ENCODE results near the gene KREMEN2.

KREMEN2 gene

DNA sequence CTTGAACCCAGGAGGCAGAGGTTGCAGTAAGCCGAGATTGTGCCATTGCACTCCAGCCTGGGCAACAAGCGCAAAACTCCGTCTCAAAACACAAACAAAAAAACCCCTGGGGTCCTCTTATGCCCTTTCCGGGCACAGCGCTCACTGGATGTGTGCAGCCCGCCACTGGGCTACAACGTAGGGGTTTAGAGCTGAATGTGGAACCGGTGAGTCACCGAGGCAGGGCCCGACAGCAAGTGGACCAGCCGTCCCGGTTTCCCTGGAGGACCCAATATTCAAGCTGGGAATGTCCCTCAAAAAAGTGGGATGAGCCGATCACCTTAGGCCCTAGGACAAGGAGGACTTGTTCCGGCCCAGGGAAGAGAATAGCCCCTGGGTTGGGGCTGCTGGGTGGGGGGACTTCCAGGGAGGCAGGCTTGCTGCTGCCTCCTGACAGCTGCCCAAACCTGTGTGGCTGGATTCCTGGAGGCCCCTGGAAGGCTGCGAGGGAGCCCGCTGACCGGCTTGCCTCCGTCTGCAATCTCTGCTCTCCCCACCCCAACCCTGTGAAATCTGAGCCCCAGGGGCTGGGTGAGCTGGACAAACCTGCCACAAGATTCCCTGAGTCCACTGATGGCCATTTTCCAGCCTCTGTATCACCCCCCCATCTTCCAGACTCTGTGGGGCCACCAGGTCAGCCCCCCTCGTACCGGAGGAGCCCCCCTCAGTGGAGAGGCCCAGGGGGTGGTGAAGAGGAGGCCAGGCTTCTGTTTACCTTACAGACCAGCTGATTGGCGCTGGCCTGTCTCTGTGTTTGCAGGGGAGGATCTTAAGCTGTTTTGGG is 45.7 kb downstream of the KREMEN2 start:
- peaks cover 39% of the 10 kb centered on the region for H3K27me3 ChIP-seq (ENCODE audit: low read depth, low read length)

DNA sequence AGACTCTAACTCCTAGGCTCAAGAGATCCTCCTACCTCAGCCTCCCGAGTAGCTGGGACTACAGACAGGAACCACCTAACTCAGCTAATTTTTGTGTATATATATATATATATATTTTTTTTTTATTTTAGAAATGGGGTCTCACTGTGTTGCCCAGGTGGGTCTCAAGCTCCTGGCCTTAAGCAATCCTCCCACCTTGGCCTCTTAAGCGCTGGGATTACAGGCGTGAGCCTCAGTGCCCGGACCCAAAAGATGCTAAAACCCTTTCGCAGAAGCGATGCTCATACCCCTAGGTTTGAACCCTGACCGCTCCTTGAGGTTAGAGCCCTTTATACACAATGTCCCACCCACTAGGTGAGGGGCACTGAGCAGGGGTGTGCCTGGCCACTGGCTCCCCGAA is 46.4 kb downstream of the KREMEN2 start:
- Histone ChIP-seq H3K4me1 (ENCODE audit: low read length) (no peaks in the 10 kb centered on the region), H3K9me3 (ENCODE audit: insufficient read depth, low read length) (no peaks in the 10 kb centered on the region), H3K27ac (ENCODE audit: low read length) (no peak overlapping the region), H3K79me2 (ENCODE audit: low read length) (no peaks in the 10 kb centered on the region), H3K4me3 (ENCODE audit: low read length) (no peak overlapping the region), H3K9ac (ENCODE audit: low read length) (no peak overlapping the region), H3K36me3 (replicated peaks; ENCODE audit: low read depth, low read length) (no peaks in the 10 kb centered on the region), H3K4me2 (ENCODE audit: low read length) (no peak overlapping the region), H2AFZ (ENCODE audit: low read depth, low read length) (no peak overlapping the region), H3K27me3 (ENCODE audit: low read depth, low read length) (peaks cover 36% of the 10 kb centered on the region), H4K20me1 (ENCODE audit: insufficient read depth, low read length) (no peaks in the 10 kb centered on the region)
- TF ChIP-seq, protein P1, sequence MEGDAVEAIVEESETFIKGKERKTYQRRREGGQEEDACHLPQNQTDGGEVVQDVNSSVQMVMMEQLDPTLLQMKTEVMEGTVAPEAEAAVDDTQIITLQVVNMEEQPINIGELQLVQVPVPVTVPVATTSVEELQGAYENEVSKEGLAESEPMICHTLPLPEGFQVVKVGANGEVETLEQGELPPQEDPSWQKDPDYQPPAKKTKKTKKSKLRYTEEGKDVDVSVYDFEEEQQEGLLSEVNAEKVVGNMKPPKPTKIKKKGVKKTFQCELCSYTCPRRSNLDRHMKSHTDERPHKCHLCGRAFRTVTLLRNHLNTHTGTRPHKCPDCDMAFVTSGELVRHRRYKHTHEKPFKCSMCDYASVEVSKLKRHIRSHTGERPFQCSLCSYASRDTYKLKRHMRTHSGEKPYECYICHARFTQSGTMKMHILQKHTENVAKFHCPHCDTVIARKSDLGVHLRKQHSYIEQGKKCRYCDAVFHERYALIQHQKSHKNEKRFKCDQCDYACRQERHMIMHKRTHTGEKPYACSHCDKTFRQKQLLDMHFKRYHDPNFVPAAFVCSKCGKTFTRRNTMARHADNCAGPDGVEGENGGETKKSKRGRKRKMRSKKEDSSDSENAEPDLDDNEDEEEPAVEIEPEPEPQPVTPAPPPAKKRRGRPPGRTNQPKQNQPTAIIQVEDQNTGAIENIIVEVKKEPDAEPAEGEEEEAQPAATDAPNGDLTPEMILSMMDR (IDR thresholded peaks at IDR 0.05; ENCODE audit: low read depth, low read length) = no peak
- no peak for TF ChIP-seq EZH2phosphoT487 (IDR thresholded peaks at IDR 0.05; ENCODE audit: low read depth)

More for the DNA sequence above, 45.7 kb downstream of the KREMEN2 start:
- no peak overlapping the region for H3K4me2 ChIP-seq (ENCODE audit: low read length)
- no peaks in the 10 kb centered on the region for H3K79me2 ChIP-seq (ENCODE audit: low read length)
- 0 out of 2 replicates have a peak, but pooled peaks cover 3% of the 10 kb centered on the region for H3K4me1 ChIP-seq (ENCODE audit: low read length)
- TF ChIP-seq, protein P1 (IDR thresholded peaks at IDR 0.05; ENCODE audit: low read depth, low read length) = no peak
- no peak for TF ChIP-seq EZH2phosphoT487 (IDR thresholded peaks at IDR 0.05; ENCODE audit: low read depth)
- H3K9me3 ChIP-seq (ENCODE audit: insufficient read depth, low read length) = no peaks in the 10 kb centered on the region
- no peak overlapping the region for H2AFZ ChIP-seq (ENCODE audit: low read depth, low read length)
- no peaks in the 10 kb centered on the region for H4K20me1 ChIP-seq (ENCODE audit: insufficient read depth, low read length)
- no peaks in the 10 kb centered on the region for H3K36me3 ChIP-seq (replicated peaks; ENCODE audit: low read depth, low read length)
- H3K27ac ChIP-seq (ENCODE audit: low read length) = no peak overlapping the region
- H3K4me3 ChIP-seq (ENCODE audit: low read length) = no peak overlapping the region
- H3K9ac ChIP-seq (ENCODE audit: low read length) = no peak overlapping the region

DNA sequence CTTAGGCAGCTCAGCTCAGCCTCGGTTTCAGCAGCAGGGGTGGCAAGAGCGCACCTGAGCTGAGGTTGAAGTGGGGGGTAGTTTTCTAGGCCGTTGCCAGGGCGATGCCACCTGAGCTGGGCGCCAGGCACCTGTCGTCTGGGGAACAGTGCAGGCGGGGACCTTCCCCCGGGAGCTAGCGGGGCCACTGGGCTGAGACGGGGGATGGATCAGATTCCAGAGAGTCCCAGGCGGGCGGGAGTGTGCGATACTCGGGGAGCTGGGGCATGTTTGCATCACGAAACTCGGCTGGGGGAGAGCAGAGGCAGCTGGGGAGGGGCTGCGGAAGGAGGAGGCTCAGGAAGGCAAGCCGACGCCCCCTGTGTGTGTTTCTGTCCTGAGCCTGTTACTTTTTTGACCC is 48.2 kb downstream of the KREMEN2 start:
- H2AFZ ChIP-seq (ENCODE audit: low read depth, low read length) = no peak overlapping the region
- peaks cover 23% of the 10 kb centered on the region for H3K27me3 ChIP-seq (ENCODE audit: low read depth, low read length)
- no peak for TF ChIP-seq EZH2phosphoT487 (IDR thresholded peaks at IDR 0.05; ENCODE audit: low read depth)
- TF ChIP-seq, protein P1 (IDR thresholded peaks at IDR 0.05; ENCODE audit: low read depth, low read length) = no peak
- H3K4me3 ChIP-seq (ENCODE audit: low read length) = no peak overlapping the region
- no peak overlapping the region for H3K9ac ChIP-seq (ENCODE audit: low read length)
- no peaks in the 10 kb centered on the region for H3K9me3 ChIP-seq (ENCODE audit: insufficient read depth, low read length)
- no peaks in the 10 kb centered on the region for H3K36me3 ChIP-seq (replicated peaks; ENCODE audit: low read depth, low read length)
- no peaks in the 10 kb centered on the region for H3K4me1 ChIP-seq (ENCODE audit: low read length)
- no peak overlapping the region for H3K27ac ChIP-seq (ENCODE audit: low read length)
- no peaks in the 10 kb centered on the region for H3K79me2 ChIP-seq (ENCODE audit: low read length)
- no peak overlapping the region for H3K4me2 ChIP-seq (ENCODE audit: low read length)
- H4K20me1 ChIP-seq (ENCODE audit: insufficient read depth, low read length) = no peaks in the 10 kb centered on the region

DNA sequence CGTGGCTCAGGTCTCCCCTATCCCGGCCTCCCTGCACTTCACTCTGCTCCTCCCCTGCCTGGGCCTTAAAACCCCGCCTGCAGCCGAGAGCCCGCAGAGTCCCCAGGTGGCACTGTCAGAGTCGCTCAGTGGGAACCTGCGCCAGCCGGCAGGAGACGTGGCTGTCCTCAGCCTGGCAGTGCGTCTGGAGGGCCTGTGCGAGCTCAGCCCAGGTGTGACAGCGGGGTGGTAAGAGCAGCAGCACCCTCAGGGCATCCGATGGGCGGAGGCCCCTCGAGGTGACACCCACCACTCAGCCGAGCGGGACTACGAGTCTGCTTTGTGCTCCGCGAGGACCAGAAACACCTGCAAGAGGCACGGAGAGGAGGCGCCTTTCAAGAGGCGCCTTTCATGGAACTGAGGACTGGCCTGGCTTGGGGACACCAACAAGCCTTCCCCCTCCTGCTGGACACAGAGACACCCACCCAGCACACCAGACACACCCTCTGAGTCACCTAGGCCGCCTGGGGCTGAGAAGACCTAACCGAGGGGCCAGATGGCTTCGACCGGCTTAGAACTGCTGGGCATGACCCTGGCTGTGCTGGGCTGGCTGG is 48.8 kb downstream of the KREMEN2 start, which contains the start of gene CLDN9:
TSS of gene CLDN9 (plus strand) at position 96 of the 593 bp plus-strand sequence. CDS start at position 536, 440 bp downstream.
- Histone ChIP-seq H3K27me3 (ENCODE audit: low read depth, low read length) (peaks cover 16% of the 10 kb centered on the region), H3K4me3 (ENCODE audit: low read length) (no peak within 1 kb of the TSS), H3K9me3 (ENCODE audit: insufficient read depth, low read length) (no peaks in the 10 kb centered on the region), H4K20me1 (ENCODE audit: insufficient read depth, low read length) (no peaks in the 10 kb centered on the region), H3K27ac (ENCODE audit: low read length) (no peak within 1 kb of the TSS), H2AFZ (ENCODE audit: low read depth, low read length) (no peak within 1 kb of the TSS), H3K36me3 (replicated peaks; ENCODE audit: low read depth, low read length) (no peaks in the 10 kb centered on the region), H3K79me2 (ENCODE audit: low read length) (no peaks in the 10 kb centered on the region), H3K4me1 (ENCODE audit: low read length) (no peaks in the 10 kb centered on the region), H3K4me2 (ENCODE audit: low read length) (no peak within 1 kb of the TSS), H3K9ac (ENCODE audit: low read length) (no peak within 1 kb of the TSS)
- TF ChIP-seq, protein P1 (IDR thresholded peaks at IDR 0.05; ENCODE audit: low read depth, low read length) = no peak
- no peak for TF ChIP-seq EZH2phosphoT487 (IDR thresholded peaks at IDR 0.05; ENCODE audit: low read depth)
